ENCODE data around the gene CASD1. TPM values are rescaled to one million over a fixed set of nuclear protein-coding genes. Genes with fewer than 3 reads are reported as not detected.
A peak's percentile ranks its signal among the peaks of the same experiment; 100 is the strongest.

CASD1 gene
- total and polyA plus RNA-seq, 10 of the 15 experiments (the other 5 are each of a cell fraction or from before 2014, with no cell fraction given) = 4.0 to 18.6 (median 10.7) TPM

DNA sequence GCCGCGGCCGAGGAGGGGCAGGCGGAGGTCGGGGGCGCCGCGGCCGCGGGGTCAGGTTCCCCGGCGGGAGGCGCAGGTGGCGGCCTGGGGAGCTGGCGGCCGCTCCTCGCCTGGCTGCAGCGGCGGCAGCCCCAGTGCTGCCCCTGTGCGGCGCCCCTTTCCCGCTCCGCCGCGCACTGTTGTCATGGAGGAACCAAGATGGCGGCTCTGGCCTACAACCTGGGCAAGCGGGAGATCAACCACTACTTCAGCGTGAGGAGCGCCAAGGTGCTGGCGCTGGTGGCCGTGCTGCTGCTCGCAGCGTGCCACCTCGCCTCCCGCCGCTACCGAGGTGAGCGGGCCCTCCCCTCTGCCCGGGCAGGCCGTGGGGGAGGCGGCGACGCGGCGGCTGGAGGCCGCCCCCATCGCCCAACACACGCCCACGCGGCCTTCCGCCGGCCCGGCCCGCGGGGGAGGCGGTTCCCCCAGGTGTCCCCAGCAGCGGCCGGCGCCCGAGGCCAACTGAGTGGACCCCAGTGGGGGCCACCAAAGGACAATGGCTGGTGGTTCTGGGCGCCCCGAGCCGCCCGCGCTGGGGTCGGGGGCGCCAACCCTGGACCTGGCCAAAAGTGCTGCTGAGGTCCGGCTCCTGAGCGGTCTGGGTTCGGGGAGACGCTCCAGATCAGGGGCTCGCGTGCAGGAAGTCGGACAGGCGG, 425 bp downstream of the CASD1 start (continued):
- TF ChIP-seq, protein P1, sequence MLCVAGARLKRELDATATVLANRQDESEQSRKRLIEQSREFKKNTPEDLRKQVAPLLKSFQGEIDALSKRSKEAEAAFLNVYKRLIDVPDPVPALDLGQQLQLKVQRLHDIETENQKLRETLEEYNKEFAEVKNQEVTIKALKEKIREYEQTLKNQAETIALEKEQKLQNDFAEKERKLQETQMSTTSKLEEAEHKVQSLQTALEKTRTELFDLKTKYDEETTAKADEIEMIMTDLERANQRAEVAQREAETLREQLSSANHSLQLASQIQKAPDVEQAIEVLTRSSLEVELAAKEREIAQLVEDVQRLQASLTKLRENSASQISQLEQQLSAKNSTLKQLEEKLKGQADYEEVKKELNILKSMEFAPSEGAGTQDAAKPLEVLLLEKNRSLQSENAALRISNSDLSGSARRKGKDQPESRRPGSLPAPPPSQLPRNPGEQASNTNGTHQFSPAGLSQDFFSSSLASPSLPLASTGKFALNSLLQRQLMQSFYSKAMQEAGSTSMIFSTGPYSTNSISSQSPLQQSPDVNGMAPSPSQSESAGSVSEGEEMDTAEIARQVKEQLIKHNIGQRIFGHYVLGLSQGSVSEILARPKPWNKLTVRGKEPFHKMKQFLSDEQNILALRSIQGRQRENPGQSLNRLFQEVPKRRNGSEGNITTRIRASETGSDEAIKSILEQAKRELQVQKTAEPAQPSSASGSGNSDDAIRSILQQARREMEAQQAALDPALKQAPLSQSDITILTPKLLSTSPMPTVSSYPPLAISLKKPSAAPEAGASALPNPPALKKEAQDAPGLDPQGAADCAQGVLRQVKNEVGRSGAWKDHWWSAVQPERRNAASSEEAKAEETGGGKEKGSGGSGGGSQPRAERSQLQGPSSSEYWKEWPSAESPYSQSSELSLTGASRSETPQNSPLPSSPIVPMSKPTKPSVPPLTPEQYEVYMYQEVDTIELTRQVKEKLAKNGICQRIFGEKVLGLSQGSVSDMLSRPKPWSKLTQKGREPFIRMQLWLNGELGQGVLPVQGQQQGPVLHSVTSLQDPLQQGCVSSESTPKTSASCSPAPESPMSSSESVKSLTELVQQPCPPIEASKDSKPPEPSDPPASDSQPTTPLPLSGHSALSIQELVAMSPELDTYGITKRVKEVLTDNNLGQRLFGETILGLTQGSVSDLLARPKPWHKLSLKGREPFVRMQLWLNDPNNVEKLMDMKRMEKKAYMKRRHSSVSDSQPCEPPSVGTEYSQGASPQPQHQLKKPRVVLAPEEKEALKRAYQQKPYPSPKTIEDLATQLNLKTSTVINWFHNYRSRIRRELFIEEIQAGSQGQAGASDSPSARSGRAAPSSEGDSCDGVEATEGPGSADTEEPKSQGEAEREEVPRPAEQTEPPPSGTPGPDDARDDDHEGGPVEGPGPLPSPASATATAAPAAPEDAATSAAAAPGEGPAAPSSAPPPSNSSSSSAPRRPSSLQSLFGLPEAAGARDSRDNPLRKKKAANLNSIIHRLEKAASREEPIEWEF (IDR thresholded peaks at IDR 0.05; ENCODE audit: insufficient replicate concordance, low read depth, low read length) = no peak
- TF ChIP-seq JUNB (IDR thresholded peaks at IDR 0.05) (no peak), BHLHE40 (IDR thresholded peaks at IDR 0.05; ENCODE audit: borderline replicate concordance in 1 of 2, low read depth in 2 of 2, low read length in 1 of 2) (peak in 1 of 2 experiments; percentile 55; a peak in 2 of 4 replicates)

Data from GM12878 (cell line).